Astrocyte of the cerebellum (primary cell): ENCODE measurements around the gene RAB33B.

Experiments used
- DNase-seq: peaks from one replicate; pipeline ENCODE4 v3.0.0-alpha.2; 2011; ENCODE audit warnings: low read depth
- H3K4me3 ChIP-seq: 2 replicates; pipeline ENCODE4 v1.5.1; 2011; ENCODE audit warnings: mild to moderate bottlenecking, low read depth, low read length, moderate library complexity
- in situ Hi-C: cut with HindIII; loops from 2 replicates; pipeline ENCODE4 v1.10.0; 2017; ENCODE audit warnings: low sequenced_read_pairs
- TF ChIP-seq, protein P1 (sequence below): IDR thresholded peaks from 2 replicates; pipeline ENCODE4 v1.5.1; 2012; ENCODE audit warnings: low read length, low read depth, moderate library complexity, mild to moderate bottlenecking; ENCODE audit errors: missing control alignments

The RAB33B gene

DNA sequence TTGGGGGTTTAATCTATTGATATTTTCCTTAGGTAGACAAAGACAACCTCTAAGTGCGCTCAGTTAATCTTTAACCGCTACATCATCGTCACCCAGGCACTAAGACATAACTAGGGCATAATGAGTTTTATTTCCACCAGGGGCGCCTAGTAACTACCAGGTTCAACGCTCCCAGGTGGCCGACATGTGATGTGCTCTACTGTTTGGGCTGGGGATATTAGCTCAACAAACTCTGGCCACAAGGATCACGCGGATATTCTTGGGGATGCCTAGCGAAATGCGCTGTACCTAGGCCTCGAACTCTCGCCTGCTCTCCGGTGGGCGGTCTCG, 915 bp upstream of the RAB33B start:
- H3K4me3 ChIP-seq, result peak overlapping the region; percentile 72
- DNase-seq, result peak; percentile 42
- TF ChIP-seq, protein P1, sequence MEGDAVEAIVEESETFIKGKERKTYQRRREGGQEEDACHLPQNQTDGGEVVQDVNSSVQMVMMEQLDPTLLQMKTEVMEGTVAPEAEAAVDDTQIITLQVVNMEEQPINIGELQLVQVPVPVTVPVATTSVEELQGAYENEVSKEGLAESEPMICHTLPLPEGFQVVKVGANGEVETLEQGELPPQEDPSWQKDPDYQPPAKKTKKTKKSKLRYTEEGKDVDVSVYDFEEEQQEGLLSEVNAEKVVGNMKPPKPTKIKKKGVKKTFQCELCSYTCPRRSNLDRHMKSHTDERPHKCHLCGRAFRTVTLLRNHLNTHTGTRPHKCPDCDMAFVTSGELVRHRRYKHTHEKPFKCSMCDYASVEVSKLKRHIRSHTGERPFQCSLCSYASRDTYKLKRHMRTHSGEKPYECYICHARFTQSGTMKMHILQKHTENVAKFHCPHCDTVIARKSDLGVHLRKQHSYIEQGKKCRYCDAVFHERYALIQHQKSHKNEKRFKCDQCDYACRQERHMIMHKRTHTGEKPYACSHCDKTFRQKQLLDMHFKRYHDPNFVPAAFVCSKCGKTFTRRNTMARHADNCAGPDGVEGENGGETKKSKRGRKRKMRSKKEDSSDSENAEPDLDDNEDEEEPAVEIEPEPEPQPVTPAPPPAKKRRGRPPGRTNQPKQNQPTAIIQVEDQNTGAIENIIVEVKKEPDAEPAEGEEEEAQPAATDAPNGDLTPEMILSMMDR, result peak; percentile 46
- in situ Hi-C loops, result no loop called here

DNA sequence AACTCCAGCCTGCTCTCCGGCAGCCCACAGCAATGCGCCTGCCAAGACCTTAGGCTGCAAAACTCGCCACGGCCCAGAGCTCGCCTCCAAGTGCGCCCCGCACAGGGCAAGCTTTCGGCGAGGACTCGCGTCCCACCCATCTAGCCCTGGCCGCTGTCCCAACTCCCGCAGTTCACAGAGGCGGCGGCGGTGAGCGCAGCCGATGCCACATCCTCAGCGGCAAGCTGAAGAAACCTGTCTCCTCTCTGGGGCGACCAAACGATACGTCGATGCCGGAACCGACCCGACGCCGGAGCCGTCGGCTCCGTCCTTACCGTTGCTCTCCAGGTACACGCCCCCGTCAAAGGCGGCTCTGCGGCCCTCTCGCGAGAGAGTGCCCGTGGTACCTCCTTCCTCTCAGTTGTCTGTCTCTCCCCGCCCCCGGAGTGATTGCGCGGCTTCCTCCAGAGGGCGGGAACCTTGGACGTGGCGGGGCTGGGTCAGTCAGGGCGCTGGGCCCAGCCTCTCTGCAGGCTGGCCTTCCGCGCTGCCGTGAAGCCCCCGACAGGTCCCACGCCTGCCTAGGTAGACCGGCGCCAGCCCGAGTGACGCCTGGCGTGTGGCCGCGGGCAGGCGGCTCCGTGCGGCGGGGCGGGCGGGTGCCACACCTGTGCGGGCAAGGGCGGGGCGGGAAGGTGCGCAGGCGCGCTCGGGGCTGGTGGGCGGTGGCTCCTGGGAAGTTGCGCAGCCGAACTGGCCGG, 380 bp upstream of the RAB33B start:
- DNase-seq, result peak; percentile 95
- TF ChIP-seq, protein P1, result no peak
- H3K4me3 ChIP-seq, result peak overlapping the region; percentile 72
- in situ Hi-C loops, result no loop called here

DNA sequence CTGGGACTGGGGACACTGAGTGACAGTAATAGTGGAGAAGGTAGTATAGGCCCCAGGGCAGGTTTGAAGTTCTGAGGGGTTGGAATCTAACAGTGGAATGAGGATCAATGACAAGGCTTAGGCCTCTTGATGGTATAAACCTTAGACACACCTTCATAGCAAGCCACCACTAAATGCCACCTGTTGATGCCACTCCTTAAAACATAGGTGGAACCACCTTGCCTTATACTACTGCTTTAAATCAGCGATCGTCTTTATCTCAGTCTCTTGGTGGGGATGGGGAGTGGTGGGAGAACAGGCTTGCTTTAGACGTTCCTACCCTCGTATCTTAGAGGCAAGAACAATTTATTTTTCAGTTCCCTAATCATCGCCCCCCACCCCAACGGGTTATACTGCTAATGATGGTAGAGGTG, 1.2 kb downstream of the RAB33B start:
- H3K4me3 ChIP-seq, result peak overlapping the region; percentile 72
- no peak for DNase-seq
- in situ Hi-C loops, result no loop called here
- TF ChIP-seq, protein P1, result no peak

DNA sequence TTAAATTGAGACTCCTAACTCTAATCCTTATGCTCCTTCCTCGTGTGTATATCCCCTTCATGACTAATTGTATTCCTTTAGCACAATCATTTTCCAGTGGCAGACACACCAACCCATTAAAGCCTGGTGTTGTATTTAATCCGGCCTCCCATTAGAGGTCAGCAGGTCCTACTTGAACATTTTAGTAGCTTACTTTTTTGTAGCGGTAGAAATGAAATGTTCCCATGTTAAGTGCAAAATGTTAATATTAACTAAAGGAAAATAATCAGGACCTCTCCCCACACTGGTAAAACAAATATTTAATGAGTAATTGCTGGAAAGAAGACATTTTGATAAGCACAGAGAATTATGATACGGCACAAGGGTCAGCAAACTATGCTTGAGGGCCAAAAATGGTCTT, 3.4 kb downstream of the RAB33B start:
- in situ Hi-C loops, result no loop called here
- TF ChIP-seq, protein P1, result no peak
- H3K4me3 ChIP-seq, result no peak overlapping the region
- no peak for DNase-seq

DNA sequence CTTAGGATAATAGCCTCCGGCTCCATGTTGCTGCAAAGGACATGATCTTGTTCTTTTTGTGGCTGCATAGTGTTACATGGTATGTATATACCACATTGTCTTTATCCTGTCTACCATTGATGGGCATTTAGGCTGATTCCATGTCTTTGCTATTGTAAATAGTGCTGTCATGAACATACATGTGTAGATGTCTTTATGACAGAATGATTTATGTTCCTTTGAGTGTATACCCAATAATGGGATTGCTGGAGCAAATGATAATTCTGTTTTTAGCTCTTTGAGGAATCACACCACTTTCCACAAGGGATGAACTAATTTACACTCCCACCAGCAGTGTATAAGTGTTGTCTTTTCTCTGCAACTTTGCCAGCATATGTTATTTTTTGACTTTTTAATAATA, 4.6 kb downstream of the RAB33B start:
- in situ Hi-C loops, result no loop called here
- DNase-seq, result no peak
- H3K4me3 ChIP-seq, result no peak overlapping the region
- TF ChIP-seq, protein P1, result no peak

DNA sequence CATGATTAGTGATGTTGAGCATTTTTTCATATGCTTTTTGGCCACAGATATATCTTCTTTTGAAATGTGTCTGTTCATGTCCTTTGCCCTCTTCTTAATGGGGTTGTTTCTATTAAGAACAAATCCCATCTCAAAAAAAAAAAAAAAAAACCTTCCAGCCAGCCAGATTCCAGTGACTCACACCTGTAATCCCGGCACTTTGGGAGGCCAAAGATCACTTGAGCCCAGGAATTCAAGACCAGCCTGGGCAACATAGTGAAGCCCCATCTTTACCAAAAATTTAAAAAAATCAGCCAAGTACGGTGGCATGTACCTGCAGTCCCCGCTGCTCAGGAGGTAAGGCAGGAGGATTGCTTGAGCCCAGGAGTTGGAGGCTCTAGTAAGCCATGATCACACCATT, 5.1 kb downstream of the RAB33B start:
- no peak overlapping the region for H3K4me3 ChIP-seq
- TF ChIP-seq, protein P1, result no peak
- in situ Hi-C loops, result no loop called here
- no peak for DNase-seq
